ENCODE data around the gene DTHD1.

GRCh38 chr4:36233567-36234266, 47.7 kb upstream of the DTHD1 start:
- TF ChIP-seq CTCF (IDR thresholded peaks at IDR 0.05 in 2 of 3, conservative IDR thresholded peaks at IDR 0.05 in 1 of 3; ENCODE audit: borderline replicate concordance in 1 of 3, insufficient read depth in 1 of 3, low read depth in 2 of 3, low read length in 2 of 3) = no peak
- TF ChIP-seq EZH2 (IDR thresholded peaks at IDR 0.05) = no peak
- TF ChIP-seq CEBPB (IDR thresholded peaks at IDR 0.05; ENCODE audit: low read depth) = no peak
- TF ChIP-seq CBX3 (IDR thresholded peaks at IDR 0.05; ENCODE audit: low read depth) = no peak
- TF ChIP-seq POLR2A (IDR thresholded peaks at IDR 0.05; ENCODE audit: borderline replicate concordance, extremely low read depth, insufficient read depth, insufficient read length) = no peak
- TF ChIP-seq EZH2phosphoT487 (IDR thresholded peaks at IDR 0.05; ENCODE audit: borderline replicate concordance) = no peak

Data from HCT116 (cell line).